Endothelial cell of umbilical vein (primary cell): ENCODE data around the gene CNTNAP2. TPM values are rescaled to one million over a fixed set of nuclear protein-coding genes. Genes with fewer than 3 reads are reported as not detected.

Experiments
- BruUV-seq: library from RNA; stranded (reverse); fragments of 400-500 nt; replicated peaks from 2 replicates; lab custom pipeline; 2021; lab: Mats Ljungman, UMichigan
- CTCF ChIA-PET: fragments of 300-600, 350-600 bp; sonication (Branson Sonifier 250); formaldehyde crosslinking; loops from one replicate; lab custom pipeline; 2021; ENCODE audit warnings: antibody characterized with exemption, inconsistent platforms; lab: Charles Lee
- POLR2A ChIA-PET: fragments of 300-600, 350-600 bp; sonication (Branson Sonifier 250); formaldehyde crosslinking; loops from one replicate; lab custom pipeline; 2021; ENCODE audit warnings: antibody characterized with exemption, inconsistent platforms; lab: Charles Lee
- DNase-seq: peaks from one replicate; pipeline ENCODE4 v3.0.0-alpha.2; 2011; ENCODE audit warnings: low read depth, low spot score
- FAIRE-seq: peaks from 2 replicates; lab custom pipeline; 2011; peaks lifted over from hg19 to GRCh38; lab: Jason Lieb, UNC
- H2AFZ ChIP-seq: 2 replicates; pipeline ENCODE4 v1.6.0; 2012; ENCODE audit warnings: low read depth, low read length, control low read depth, inconsistent platforms
- H3K27ac ChIP-seq: 2 replicates; pipeline ENCODE4 v1.5.1; 2011; ENCODE audit warnings: low read depth, mild to moderate bottlenecking, control low read depth, low read length, moderate library complexity; ENCODE audit not compliant: insufficient read depth
- H3K27me3 ChIP-seq, 2 experiments: 2 replicates each; pipeline versions ENCODE4 v1.6.0 to v1.6.1; 2011; ENCODE audit warnings: low read length in 2 of 2, mixed read lengths in 1 of 2; ENCODE audit not compliant: control insufficient read depth in 2 of 2, insufficient read depth in 2 of 2
- H3K36me3 ChIP-seq, 2 experiments: 2 replicates in 1 of 2; 3 replicates in 1 of 2; pipeline ENCODE4 v1.5.1; 2011; ENCODE audit warnings: low read length in 2 of 2, mild to moderate bottlenecking in 1 of 2, moderate library complexity in 1 of 2; ENCODE audit not compliant: control insufficient read depth in 2 of 2, insufficient read depth in 2 of 2; ENCODE audit errors: extremely low read depth in 1 of 2
- H3K4me1 ChIP-seq: 3 replicates; pipeline ENCODE4 v1.5.1; 2011; ENCODE audit warnings: mild to moderate bottlenecking, low read length; ENCODE audit not compliant: control insufficient read depth, insufficient read depth; ENCODE audit errors: extremely low read depth
- H3K4me2 ChIP-seq: 2 replicates; pipeline ENCODE4 v1.6.1; 2011; ENCODE audit warnings: low read length, control low read depth, mixed read lengths; ENCODE audit not compliant: insufficient read depth
- H3K4me3 ChIP-seq, 3 experiments: fragments of 200-600 bp in 1 of 3; sonication (generic), shearing (Covaris generic) in 1 of 3; replicated peaks in 1 of 3; 2 replicates each; pipeline ENCODE4 v1.5.1; 2011 to 2016; ENCODE audit warnings: control low read depth in 3 of 3, low read length in 3 of 3, mild to moderate bottlenecking in 2 of 3, inconsistent platforms in 1 of 3, low read depth in 1 of 3, moderate library complexity in 1 of 3; ENCODE audit not compliant: insufficient read depth in 1 of 3
- H3K79me2 ChIP-seq: 2 replicates; pipeline ENCODE4 v1.6.0; 2012; ENCODE audit warnings: low read length, inconsistent platforms; ENCODE audit not compliant: control insufficient read depth, insufficient read depth
- H3K9ac ChIP-seq: replicated peaks from 2 replicates; pipeline ENCODE3; 2011; ENCODE audit warnings: low read length, control low read depth; ENCODE audit not compliant: insufficient read depth; ENCODE audit errors: extremely low read depth
- H3K9me1 ChIP-seq: replicated peaks from 3 replicates; pipeline ENCODE4 v1.6.0; 2011; ENCODE audit warnings: mild to moderate bottlenecking, low read length; ENCODE audit not compliant: control insufficient read depth, insufficient read depth; ENCODE audit errors: extremely low read depth
- H3K9me3 ChIP-seq: replicated peaks from 2 replicates; pipeline ENCODE4 v1.5.1; 2012; ENCODE audit warnings: low read length, inconsistent platforms; ENCODE audit not compliant: control insufficient read depth, insufficient read depth
- H4K20me1 ChIP-seq: replicated peaks from 2 replicates; pipeline ENCODE3; 2011; ENCODE audit warnings: mild to moderate bottlenecking, low read length; ENCODE audit not compliant: control insufficient read depth, insufficient read depth; ENCODE audit errors: extremely low read depth
- CTCF ChIP-seq, 2 donors: IDR thresholded peaks; 1 replicate in 1 of 2; 2 replicates in 1 of 2; pipeline ENCODE4 v1.5.1; 2011; ENCODE audit warnings: low read length in 2 of 2, mild to moderate bottlenecking in 2 of 2, moderate library complexity in 2 of 2, control low read depth in 1 of 2, inconsistent platforms in 1 of 2, low read depth in 1 of 2; ENCODE audit not compliant: insufficient read depth in 1 of 2; ENCODE audit errors: extremely low read depth in 1 of 2
- FOS ChIP-seq: IDR thresholded peaks from 2 replicates; pipeline ENCODE4 v1.6.1; 2011; ENCODE audit warnings: mild to moderate bottlenecking, low read length, moderate library complexity, borderline replicate concordance; ENCODE audit not compliant: insufficient read depth
- GATA2 ChIP-seq: IDR thresholded peaks from 2 replicates; pipeline ENCODE4 v1.7.0; 2011; ENCODE audit warnings: low read depth, mild to moderate bottlenecking, moderate library complexity, mixed read lengths, low read length; ENCODE audit not compliant: insufficient read length, insufficient read depth
- JUN ChIP-seq: IDR thresholded peaks from 2 replicates; pipeline ENCODE4 v1.6.1; 2011; ENCODE audit warnings: borderline replicate concordance, low read depth; ENCODE audit not compliant: insufficient read length, insufficient read depth
- MAX ChIP-seq: IDR thresholded peaks from 2 replicates; pipeline ENCODE4 v1.6.1; 2011; ENCODE audit not compliant: insufficient read depth, insufficient read length
- MYC ChIP-seq: IDR thresholded peaks from one replicate; pipeline ENCODE4 v1.6.1; 2011; ENCODE audit warnings: mild to moderate bottlenecking, low read depth, low read length
- POLR2A ChIP-seq: IDR thresholded peaks from 2 replicates; pipeline ENCODE4 v1.6.1; 2012; ENCODE audit warnings: low read depth, mild to moderate bottlenecking, control low read depth, low read length
- POLR2AphosphoS5 ChIP-seq: IDR thresholded peaks from 2 replicates; pipeline ENCODE4 v1.6.1; 2012; ENCODE audit warnings: low read depth, mild to moderate bottlenecking, control low read depth, low read length, moderate library complexity; ENCODE audit not compliant: insufficient read depth
- dilution Hi-C: fragments of 300-500 bp; cut with MboI; formaldehyde crosslinking; loops from one replicate; pipeline ENCODE4 v1.15.0; 2019; ENCODE audit warnings: low sequenced_read_pairs; ENCODE audit not compliant: extremely low pct_ligation_motif_present
- intact Hi-C: fragments of 100-400 bp; cut with micrococcal nuclease; formaldehyde crosslinking; loops from one replicate; pipeline ENCODE4 v1.10.0; 2022
- polyA plus RNA-seq, 4 experiments: library from polyadenylated mRNA; depleted of rRNA in 3 of 4; stranded (reverse) in 3 of 4; unstranded in 1 of 4; fragments of >200 nt; gene quantifications; 2 replicates each; pipeline versions ENCODE4 v1.2.1 to v1.2.3, GENCODE V29; 2011 to 2012; ENCODE audit warnings: missing spikeins in 1 of 4
- total RNA-seq: library from RNA; stranded (reverse); gene quantifications from 2 replicates; pipeline ENCODE4 v1.2.3, GENCODE V29; 2021

Gene CNTNAP2
- total and polyA plus RNA-seq, 2 donors (not counting 3 experiments of a cell fraction or from before 2014, with no cell fraction given), result not detected

- Histone ChIP-seq H3K9me1 (no peaks in the 10 kb centered on the region), H3K27me3 (no peaks in the 10 kb centered on the region), H3K36me3 (no peaks in the 10 kb centered on the region), H2AFZ (no peak overlapping the region), H3K4me1 (no peaks in the 10 kb centered on the region), H3K9me3 (no peaks in the 10 kb centered on the region), H3K27ac (no peak overlapping the region), H4K20me1 (no peaks in the 10 kb centered on the region), H3K4me2 (no peak overlapping the region), H3K79me2 (no peaks in the 10 kb centered on the region), H3K4me3 (no peak overlapping the region), H3K9ac (no peak overlapping the region)
- no TSS peak for BruUV-seq
- CTCF ChIA-PET, result no interaction called here
- FAIRE-seq (no peak), DNase-seq (no peak)
- dilution Hi-C loops, result no loop called here
- intact Hi-C loops, result no loop called here
- POLR2A ChIA-PET, result no interaction called here
- TF ChIP-seq MAX, result no peak
- no peak for TF ChIP-seq CTCF (IDR thresholded peaks at IDR 0.05; ENCODE audit: extremely low read depth in 1 of 2, insufficient read depth in 1 of 2, low read depth in 1 of 2, low read length in 2 of 2)
- TF ChIP-seq POLR2A, result no peak
- no peak for TF ChIP-seq POLR2AphosphoS5
- TF ChIP-seq FOS, result no peak
- TF ChIP-seq MYC, result no peak
- TF ChIP-seq JUN, result no peak
- TF ChIP-seq GATA2, result no peak
Measured at GRCh38 chr7:148050492-148051158, 1934.0 kb downstream of the CNTNAP2 start.
